Central memory CD4-positive, alpha-beta T cell (primary cell): ENCODE measurements around the gene CDC20.

Experiments
- DNase-seq: peaks from one replicate; pipeline ENCODE4 v3.0.0; 2022
- total RNA-seq, 3 experiments: gene quantifications; one replicate each; lab custom pipeline; 2026; lab: John Stamatoyannopoulos, UW

The CDC20 gene
- 0.05 to 24.9 (median 1.9) reads per million in 3 experiments for total RNA-seq

- peak; percentile 95 for DNase-seq
Measured at GRCh38 chr1:43358746-43359693, at the start of gene CDC20. Gene CDC20, plus strand, starts transcription at chr1:43358981. Its CDS starts 235 bp downstream, at chr1:43359216.

GRCh38 chr1:43309405-43310025 lies 49.3 kb upstream of the CDC20 start:
- DNase-seq: no peak

- DNase-seq: no peak
Measured at GRCh38 chr1:43311521-43311920, 47.3 kb upstream of the CDC20 start.

- DNase-seq: no peak
Measured at GRCh38 chr1:43312212-43312623, 46.6 kb upstream of the CDC20 start.

- DNase-seq: no peak
Measured at GRCh38 chr1:43312663-43313515, 45.9 kb upstream of the CDC20 start.

GRCh38 chr1:43313771-43314170 lies 45.0 kb upstream of the CDC20 start:
- DNase-seq: no peak

- no peak for DNase-seq
Measured at GRCh38 chr1:43314233-43314632, 44.5 kb upstream of the CDC20 start.

GRCh38 chr1:43315481-43315880 lies 43.3 kb upstream of the CDC20 start:
- no peak for DNase-seq

- DNase-seq: no peak
Measured at GRCh38 chr1:43315963-43316737, 42.6 kb upstream of the CDC20 start.

- DNase-seq: no peak
Measured at GRCh38 chr1:43316738-43317520, 41.9 kb upstream of the CDC20 start.

GRCh38 chr1:43317817-43318471 lies 40.8 kb upstream of the CDC20 start:
- no peak for DNase-seq

GRCh38 chr1:43318831-43319230 lies 40.0 kb upstream of the CDC20 start:
- no peak for DNase-seq

GRCh38 chr1:43319288-43319687 lies 39.5 kb upstream of the CDC20 start:
- no peak for DNase-seq

- no peak for DNase-seq
Measured at GRCh38 chr1:43319766-43320165, 39.0 kb upstream of the CDC20 start.

- DNase-seq: no peak
Measured at GRCh38 chr1:43321331-43321891, 37.4 kb upstream of the CDC20 start.

GRCh38 chr1:43322506-43322905 lies 36.3 kb upstream of the CDC20 start:
- DNase-seq: no peak

GRCh38 chr1:43324810-43325209 lies 34.0 kb upstream of the CDC20 start:
- no peak for DNase-seq

GRCh38 chr1:43325381-43325780 lies 33.4 kb upstream of the CDC20 start:
- DNase-seq: no peak

- no peak for DNase-seq
Measured at GRCh38 chr1:43327549-43328292, 31.1 kb upstream of the CDC20 start.
